HG02642 (cell line): ENCODE measurements around the gene PTDSS2.

Experiments used
- ATAC-seq: cut with Tn5 transposase; IDR thresholded peaks from one replicate; pipeline ENCODE4 v1.9.1; 2021; ENCODE audit warnings: mild to moderate bottlenecking; ENCODE audit not compliant: unreplicated experiment, poor library complexity

PTDSS2 gene

GRCh38 chr11:521177-521688, 71.2 kb downstream of the PTDSS2 start:
- ATAC-seq: no peak

GRCh38 chr11:526192-526591, 76.1 kb downstream of the PTDSS2 start:
- ATAC-seq: no peak

GRCh38 chr11:528166-528814, 78.2 kb downstream of the PTDSS2 start:
- ATAC-seq: no peak

- no peak for ATAC-seq
Measured at GRCh38 chr11:528815-529727, 79.0 kb downstream of the PTDSS2 start.

GRCh38 chr11:529728-530411, 79.8 kb downstream of the PTDSS2 start:
- no peak for ATAC-seq

- ATAC-seq: no peak
Measured at GRCh38 chr11:530960-531831, 81.1 kb downstream of the PTDSS2 start.

GRCh38 chr11:531919-532526, 81.9 kb downstream of the PTDSS2 start:
- ATAC-seq: no peak

GRCh38 chr11:532527-532985, 82.5 kb downstream of the PTDSS2 start:
- no peak for ATAC-seq

GRCh38 chr11:532986-533585, 83.0 kb downstream of the PTDSS2 start:
- no peak for ATAC-seq

GRCh38 chr11:533586-534395, 83.7 kb downstream of the PTDSS2 start:
- ATAC-seq: no peak

GRCh38 chr11:534396-535209, 84.5 kb downstream of the PTDSS2 start:
- peak; percentile 3 for ATAC-seq

- no peak for ATAC-seq
Measured at GRCh38 chr11:535210-535518, 85.1 kb downstream of the PTDSS2 start.

- ATAC-seq: peak; percentile 73
Measured at GRCh38 chr11:535519-536454, 85.7 kb downstream of the PTDSS2 start, which contains the start of gene HRAS. TSS of gene HRAS (minus strand) at chr11:535576.

GRCh38 chr11:536841-537621, 87.0 kb downstream of the PTDSS2 start, which contains the start of gene LRRC56:
TSS of gene LRRC56 (plus strand) at chr11:537527. CDS start at chr11:540685, 3,158 bp downstream.
- peak; percentile 51 for ATAC-seq

GRCh38 chr11:537622-538430, 87.7 kb downstream of the PTDSS2 start:
- ATAC-seq: no peak
